GM19043 (cell line): ENCODE data around the gene ASCC1.
"Not testable (repeated sequence)": the region's sequence is repeated elsewhere in the genome, so short reads cannot be mapped to it uniquely, and the experiment has no call there.

Experiments
- ATAC-seq: cut with Tn5 transposase; IDR thresholded peaks from one replicate; pipeline ENCODE4 v1.9.1; 2021; ENCODE audit warnings: low read depth; ENCODE audit not compliant: unreplicated experiment

ASCC1 gene

DNA sequence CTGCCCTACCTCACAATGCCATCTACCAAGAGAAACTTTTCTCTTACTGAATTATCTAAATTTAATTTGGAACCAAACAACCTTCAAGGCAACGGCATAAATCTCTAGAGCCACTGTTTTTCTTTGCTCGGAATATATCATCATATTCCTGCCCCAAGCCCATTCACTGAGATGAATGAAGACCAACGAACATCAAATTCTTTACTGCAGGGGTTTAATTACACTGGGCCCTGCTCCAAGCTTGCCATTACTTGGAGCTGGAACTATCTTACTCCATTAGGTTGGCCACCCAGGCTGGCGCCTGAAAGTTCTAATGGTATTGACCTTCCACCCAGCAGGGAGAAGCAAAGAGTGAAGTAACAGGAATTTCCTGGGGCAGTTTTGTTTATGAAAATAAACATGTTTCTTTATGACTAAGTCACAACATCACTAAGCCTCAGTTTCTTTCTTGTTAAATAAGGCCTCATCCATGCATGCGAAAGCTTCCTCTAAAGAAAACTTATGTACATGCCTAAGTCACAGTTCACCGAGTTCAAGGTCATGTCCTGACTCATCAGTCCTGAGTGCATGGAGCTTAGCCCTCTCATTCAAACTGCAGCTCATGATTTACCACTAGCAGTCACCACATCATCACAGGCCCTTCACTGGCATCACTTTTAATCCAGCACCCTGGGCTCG lies 42.3 kb downstream of the ASCC1 start:
- no peak for ATAC-seq

DNA sequence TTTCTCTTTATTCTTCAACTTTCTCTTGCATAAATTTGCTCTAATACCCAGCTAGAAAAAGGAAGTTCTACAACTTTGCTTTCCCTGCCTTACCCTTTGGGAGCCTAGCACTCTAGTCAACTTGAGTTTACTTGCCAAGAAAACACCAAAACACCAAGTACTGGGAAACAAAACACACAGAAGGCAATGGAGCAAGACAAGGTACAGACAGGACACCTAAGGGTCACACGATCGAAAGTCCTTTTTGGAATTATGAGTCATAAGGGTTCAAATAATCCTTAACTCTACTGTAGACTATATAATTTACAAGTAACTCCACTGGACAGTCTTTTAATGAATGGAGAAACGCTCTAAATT lies 42.8 kb downstream of the ASCC1 start:
- ATAC-seq, result no peak

DNA sequence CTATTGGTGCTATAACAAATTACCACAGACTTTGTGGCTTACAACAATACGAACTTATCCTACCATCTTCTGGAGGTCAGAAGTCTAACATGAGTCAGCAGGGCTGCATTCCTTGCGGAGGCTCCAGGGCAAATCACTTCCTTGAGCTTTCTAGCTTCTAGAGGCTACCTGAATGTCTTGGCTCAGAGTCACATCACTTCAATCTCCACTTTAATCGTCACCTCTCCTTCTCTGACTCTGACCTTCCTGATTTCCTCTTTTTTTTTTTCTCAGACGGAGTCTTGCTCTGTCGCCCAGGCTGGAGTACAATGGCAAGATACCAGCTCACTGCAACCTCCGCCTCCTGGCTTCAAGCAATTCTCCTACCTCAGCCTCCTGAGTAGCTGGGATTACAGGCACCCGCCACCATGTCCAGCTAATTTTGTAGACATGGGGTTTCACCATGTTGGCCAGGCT lies 44.9 kb downstream of the ASCC1 start:
- no peak for ATAC-seq

DNA sequence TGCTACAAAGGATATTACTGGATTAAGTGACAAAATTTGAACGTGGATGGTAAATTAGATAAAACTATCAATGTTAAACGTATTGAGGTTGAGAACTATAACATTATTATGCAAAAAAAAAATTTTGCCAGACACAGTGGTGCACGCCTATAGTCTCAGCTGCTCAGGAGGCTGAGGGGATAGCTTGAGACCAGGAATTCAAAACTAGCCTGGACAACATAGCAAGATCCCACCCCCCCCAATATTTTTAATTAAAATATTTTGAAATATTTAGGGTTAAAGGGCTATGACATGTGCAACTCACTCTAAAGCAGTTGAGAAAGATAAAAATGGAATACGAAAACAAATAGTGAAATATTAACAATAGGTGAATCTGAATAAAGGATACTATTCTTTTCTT lies 45.3 kb downstream of the ASCC1 start:
- ATAC-seq, result no peak

DNA sequence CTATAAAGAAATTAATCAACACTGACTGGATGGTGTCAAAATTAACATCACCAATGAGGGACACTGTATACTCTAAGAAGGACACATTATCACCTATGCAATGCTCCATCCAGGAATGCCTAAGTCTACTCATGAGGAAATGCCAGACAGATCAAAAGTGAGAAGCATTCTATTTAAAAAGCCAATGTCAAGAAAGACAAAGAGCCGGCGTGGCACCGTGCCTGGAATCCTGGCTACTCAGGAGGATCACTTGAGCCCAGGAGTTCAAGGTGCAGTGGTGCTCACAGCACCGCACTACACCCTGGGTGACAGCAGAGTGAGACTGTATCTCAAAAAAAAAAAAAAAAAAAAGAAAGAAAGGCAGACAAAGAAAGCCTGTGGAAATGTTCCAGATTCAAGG lies 45.8 kb downstream of the ASCC1 start:
- no peak for ATAC-seq

DNA sequence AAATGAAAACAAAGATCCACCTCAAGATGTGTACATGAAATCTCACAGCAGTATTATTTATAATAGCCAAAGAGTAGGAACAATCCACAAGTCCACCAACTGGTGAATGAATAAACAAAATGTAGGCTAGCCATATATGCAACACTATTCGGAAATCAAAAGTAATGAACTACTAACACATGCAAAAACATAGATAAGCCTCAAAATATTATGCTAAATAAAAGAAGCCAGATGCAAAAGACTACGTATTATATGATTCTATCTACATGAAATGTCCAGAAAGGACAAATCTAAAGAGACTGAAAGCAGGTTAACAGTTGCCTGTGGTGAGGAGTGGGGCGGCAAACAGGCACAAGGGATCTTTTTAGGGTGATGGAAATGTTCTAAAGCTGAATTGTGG lies 49.0 kb downstream of the ASCC1 start:
- ATAC-seq, result no peak

DNA sequence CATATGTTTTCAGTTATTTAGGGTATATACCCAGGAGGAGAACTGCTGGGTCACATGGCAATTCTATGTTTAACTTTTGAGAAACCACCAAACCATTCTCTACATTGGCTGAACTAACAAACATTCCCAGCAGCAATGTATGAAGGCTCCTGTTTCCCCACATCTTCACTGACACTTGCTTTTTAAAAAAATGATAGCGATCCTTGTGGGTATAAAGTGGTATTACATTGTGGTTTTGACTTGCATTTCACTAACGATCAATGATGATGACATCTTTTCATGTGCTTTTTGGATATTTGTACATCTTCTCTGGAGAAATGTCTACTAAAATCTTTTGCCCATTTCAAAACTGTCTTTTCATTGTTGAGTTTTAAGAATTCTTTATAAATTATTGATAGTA lies 51.5 kb downstream of the ASCC1 start:
- no peak for ATAC-seq

DNA sequence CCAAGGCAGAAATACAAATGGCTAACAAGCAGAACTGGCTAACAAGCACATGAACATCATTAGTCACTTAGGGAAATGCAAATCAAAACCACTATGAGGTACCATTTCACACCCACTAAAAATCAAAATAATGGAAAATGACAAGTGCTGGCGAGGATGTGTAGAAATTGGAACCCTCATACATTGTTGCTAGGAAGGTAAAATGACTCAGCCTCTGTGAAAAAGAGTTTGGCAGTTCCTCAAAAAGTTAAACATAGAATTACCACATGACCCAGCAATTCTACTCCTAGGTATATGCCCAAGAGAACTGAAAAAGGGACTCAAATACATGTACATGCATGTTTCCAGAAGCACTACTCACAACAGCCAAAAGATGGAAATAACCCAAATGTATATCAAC lies 53.1 kb downstream of the ASCC1 start:
- no peak for ATAC-seq

DNA sequence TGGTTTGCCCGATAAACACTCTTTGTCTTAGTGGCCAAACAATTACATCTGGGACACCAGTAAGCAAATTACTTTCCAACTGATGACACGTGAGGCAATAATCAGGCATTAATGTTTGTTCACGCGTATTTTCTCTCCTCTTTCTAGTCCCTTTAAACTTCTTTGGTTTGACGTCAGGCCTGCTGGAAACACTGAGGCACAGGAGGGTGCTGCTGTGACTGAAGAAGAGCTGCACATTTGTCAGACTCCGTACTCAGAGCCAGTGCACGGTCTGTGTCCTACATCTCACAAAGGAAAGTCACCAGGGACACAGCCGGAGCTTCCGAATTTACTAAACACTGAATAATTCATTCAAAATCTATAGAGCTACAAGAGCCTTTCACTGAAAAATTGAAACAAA lies 57.9 kb downstream of the ASCC1 start:
- no peak for ATAC-seq

DNA sequence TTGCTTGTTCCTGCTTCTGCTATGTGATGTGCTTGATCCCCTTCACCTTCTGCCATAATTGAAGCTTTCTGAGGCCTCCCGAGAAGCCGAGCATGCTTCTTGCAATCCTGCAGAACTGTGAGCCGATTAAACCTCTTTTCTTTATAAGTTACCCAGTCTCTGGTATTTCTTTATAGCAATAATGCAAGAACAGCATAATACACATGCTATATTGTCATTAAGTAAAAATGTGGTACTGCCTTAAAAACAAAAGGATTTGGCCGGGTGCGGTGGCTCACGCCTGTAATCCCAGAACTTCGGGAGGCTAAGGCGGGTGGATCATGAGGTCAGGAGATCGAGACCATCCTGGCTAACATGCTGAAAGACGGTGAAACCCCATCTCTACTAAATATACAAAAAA lies 59.9 kb downstream of the ASCC1 start:
- no peak for ATAC-seq

DNA sequence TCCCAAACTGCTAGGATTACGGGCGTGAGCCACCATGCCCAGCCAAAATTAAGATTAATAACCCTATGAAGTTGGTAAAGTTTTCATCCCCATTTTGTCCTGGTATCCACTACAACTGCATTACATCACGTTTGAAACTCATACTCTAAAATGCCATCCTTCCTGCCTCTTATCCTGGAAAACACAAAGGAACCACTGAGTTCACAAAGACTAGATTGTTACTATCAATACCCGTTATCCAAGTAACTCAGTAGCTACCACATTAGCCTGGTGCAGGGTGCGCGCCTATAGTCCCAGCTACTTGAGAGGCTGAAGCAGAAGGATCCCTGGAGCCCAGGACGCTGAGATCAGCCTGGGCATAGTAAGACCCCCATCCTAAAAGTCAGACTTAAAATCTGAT lies 63.8 kb downstream of the ASCC1 start:
- ATAC-seq, result no peak

DNA sequence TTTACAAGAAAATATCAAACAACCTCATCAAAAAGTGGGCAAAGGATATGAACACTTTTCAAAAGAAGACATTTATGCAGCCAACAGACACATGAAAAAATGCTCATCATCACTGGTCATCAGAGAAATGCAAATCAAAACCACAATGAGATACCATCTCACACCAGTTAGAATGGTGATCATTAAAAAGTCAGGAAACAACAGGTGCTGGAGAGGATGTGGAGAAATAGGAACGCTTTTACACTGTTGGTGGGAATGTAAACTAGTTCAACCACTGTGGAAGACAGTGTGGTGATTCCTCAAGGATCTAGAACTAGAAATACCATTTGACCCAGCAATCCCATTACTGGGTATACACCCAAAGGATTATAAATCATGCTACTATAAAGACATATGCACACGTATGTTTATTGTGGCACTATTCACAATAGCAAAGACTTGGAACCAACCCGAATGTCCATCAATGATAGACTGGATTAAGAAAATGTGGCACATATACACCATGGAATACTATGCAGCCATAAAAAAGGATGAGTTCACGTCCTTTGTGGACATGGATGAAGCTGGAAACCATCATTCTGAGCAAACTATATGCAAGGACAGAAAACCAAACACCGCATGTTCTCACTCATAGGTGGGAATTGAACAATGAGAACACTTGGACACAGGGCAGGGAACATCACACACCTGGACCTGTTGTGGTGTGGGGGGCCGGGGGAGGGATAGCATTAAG lies 65.2 kb downstream of the ASCC1 start:
- ATAC-seq, result not testable (repeated sequence)

DNA sequence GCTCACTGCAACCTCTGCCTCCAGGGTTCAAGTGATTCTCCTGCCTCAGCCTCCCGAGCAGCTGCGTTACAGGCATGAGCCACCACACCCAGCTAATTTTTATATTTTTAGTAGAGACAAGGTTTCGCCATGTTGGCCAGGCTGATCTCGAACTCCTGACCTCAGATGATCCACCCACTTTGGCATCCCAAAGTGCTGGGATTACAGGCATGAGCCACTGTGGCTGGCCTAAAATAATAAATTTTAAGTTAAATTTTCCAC lies 68.8 kb downstream of the ASCC1 start:
- ATAC-seq, result not testable (repeated sequence)

DNA sequence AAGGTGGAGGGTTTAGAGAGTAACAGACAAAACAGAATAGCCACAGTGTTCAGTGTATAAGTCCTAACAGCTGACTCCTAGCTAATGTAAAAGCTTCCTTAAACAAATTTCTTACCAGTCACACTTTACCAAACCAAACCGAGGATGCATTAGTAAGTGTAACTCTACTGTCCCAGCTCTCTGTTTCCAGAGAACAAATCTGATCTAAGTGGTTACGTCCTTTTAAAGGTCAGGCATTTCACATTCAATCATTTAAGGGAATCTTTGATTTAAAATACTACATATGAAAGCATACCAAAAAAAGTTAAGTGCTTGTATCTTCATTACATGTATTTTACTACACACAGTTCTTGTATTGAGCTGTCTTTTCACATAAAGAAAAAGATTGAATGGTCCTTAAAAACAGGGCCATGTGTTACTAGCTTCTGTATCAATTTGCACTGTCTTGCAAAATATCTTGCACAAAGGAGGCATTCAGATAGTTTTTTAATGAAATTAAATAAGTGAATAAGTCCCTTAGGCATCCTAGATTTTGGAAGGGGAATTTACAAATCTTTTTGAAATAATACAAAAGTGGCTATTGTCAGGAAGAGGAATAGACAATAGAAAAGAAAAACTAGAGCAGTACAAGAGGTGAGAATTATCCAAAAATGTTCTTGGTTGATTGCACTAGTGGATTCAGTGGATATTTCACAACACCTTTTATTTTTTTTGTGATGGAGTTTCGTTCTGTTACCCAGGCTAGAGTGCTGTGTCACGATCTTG lies 69.3 kb downstream of the ASCC1 start:
- ATAC-seq, result no peak

DNA sequence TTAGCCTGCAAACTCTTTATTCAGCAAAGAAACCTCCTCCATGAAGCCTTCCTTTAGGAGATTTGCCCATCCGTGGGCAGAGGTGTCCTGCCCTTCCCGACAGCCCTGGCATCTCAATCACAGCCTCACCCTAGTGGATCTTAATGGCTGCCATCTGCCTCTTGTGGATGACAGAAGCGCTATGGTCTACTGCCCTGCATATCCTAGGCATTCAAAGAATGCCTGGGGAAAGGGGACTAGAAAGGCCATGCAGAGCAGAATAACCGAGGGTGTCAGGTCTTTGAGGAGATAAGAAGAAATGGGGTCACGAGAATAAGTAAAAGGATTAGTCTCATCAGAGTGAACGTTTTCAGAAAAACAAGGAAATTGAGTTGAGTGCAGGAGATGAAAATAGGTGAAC lies 70.0 kb downstream of the ASCC1 start:
- ATAC-seq, result no peak

DNA sequence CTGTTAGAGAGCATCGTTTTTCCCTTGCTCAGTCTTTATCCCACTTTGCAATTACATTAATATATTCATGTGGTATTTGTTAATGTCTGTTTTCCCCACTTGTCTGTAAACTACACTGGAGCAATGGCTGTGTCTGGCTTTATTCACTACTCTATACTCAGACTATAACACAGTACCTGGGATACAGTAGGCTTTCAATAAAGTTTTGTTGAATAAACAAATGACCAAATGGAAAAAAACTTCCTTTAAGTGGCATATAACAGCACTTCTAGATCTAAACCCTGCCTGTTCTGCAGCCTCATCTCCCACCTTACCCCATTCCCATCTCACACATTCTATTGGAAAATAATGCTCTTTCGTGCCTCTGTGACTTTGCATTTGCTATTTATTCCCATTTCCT lies 70.4 kb downstream of the ASCC1 start:
- ATAC-seq, result no peak

DNA sequence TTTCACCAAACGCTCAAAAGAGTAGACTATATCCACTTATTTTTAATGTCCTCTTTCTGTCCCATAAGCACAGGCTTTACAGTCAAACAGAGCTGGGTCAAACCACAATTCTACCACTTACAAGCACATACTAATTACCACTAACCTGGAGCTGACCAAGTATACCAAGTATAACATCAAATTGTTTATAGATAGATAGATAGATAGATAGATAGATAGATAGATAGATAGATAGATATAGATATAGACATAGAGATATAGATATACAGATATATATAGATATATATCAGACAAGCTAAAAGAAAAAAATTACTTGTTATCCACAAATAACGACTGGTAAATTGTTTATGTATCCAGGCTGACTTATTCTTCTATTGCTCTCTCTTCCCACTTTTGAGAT lies 75.2 kb downstream of the ASCC1 start:
- ATAC-seq, result no peak

DNA sequence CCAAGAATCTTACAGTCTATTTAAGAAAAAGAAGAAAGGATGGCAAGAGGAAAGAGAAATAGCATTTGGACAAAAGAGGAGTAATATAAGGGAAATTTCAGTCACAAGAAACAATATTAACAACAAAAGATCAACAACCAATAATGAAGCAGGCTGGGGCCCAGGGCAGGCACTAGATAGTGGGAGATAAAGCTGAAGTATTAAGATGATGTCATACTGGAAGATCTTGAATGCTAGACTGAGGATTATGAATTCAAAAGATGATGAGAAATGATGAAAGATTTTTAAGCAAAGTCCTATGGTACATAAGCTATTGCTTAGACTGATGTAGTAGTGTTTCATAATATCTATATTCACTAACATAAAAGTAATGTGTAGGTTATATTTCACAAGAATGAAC lies 75.9 kb downstream of the ASCC1 start:
- ATAC-seq, result no peak

DNA sequence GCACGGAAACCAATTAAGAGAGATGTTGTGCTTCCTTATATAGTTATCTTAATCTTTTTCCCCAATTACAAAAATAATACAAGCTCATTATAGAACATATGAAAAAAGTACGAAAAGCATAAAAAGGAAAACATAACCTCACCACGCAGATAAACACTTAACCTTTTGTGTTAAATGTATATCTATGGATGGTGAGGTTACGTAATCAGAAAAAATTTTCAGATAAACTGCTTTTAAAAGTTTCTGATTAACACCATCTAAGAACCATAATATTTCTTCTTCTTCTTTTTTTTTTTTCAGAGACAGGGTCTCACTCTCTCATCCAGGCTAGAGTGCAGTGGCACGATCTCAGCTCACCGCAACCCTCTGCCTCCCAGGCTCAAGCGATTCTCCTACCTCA lies 78.5 kb downstream of the ASCC1 start:
- ATAC-seq, result no peak

DNA sequence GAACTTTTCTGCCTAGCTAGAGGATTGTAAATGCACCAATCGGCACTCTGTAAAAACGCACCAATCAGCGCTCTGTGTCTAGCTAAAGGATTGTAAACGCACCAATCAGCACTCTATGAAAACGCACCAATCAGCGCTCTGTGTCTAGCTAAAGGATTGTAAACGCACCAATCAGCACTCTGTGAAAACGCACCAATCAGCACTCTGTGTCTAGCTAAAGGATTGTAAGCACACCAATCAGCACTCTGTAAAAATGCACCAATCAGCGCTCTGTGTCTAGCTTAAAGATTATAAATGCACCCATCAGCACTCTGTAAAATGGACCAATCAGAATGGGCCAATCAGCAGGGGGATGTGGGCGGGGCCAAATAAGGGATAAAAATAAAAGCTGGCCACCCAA lies 79.9 kb downstream of the ASCC1 start:
- not testable (repeated sequence) for ATAC-seq

DNA sequence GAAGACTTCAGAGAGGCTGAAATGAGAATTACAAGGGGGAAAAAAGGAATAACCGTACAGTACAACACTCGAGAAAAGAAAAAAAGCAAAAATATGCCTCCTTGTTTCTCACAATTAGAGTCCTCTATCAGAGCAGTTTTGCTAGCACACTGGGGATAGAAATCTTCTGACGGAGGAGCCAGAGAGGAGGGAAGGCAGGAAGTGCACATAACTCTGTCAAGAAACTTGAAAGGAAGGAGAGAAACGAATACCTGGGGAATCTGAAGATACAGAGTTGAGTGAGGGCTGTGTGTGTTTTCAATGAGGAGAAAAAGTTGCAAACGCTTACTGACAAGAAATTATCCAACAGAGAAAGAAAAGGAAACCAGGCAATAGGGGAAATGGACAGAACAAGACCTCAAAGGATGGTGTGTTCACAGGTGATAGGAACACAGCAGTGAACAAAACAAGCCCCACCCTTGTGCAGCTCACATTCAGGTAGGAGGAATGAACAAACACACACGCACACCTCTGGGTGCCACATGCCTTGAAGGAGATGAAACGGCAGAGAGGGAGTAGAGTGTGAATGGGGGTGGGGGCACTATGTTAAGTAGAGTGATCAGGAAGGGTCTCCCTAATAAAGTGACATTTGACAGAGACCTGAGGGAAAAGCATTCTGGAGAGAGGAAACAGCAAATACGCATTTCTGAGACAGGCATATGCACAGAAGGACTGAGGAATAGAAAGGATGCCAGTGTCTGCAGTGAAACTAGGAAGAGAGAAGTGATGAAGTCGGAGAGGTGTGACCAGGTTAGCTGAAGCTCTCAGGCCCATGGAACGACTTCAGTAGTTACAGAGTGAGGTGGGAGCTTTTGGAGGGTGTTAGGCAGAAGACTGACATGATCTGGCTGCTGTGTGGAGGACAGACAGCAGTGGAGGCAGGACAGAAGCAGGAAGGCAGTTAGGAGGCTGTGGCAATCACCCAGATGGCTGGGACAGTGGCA lies 81.0 kb downstream of the ASCC1 start:
- no peak for ATAC-seq
